DMS79 treated with DMSO at 0.1 percent for 48 hours (cell line): ENCODE data around the gene SEMA4D.

Experiments used
- DNase-seq: peaks from one replicate; lab custom pipeline; 2025; lab: John Stamatoyannopoulos, UW

SEMA4D gene

DNA sequence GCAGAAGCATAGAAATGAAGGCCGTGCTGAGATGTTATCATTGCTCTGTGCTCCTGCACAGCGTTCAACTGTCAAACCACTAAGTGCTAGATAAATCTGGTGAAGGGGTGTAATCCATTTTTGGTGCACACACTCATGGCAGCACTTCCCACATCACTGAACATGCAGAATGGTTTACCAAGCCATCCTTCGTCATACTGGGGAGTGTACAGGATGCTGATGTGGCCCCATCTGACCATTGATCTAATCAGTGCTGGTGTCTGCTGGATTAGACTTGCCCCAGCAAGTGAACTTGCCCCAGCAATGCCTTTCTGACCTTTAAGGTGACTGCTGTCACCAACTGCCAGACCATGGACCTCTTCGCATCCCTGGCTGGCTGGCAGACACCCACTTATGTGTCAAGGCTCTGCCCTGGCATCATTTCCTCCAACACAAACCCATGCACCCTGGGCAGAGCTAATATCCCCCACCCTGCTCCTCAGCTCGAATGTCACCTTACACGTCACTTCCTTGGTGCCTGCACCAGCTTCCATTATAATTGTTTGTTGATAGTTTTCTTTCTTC, 4.2 kb upstream of the SEMA4D start:
- DNase-seq: no peak

DNA sequence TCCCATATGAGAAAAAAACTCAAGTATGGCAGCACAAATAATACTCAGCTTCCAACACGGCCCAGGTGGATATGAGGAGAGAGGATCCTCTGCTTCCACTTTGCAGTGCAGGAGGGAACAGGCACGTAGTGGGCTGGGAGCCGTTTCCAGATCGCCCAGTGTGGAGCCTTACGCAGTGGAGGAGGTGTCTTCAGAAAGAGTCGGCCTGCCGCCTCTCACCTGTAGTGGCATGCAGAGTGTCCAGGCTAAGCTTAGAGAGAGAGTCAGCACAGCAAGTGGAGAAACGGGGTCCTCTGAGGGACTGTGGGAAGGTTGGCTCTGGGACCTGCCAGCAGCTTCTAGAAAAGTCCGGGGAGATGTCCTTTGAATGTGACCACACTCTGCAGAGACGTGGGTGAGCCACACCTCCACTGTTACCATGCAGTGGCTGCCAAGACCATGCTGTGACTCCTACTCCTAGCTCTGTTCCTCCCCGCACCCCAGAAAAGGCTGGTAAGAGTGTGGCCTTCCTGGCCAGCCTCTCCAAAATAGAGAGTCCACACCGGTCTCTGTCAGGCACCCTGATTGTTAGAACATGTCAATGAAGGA, 3.5 kb upstream of the SEMA4D start:
- DNase-seq: no peak

DNA sequence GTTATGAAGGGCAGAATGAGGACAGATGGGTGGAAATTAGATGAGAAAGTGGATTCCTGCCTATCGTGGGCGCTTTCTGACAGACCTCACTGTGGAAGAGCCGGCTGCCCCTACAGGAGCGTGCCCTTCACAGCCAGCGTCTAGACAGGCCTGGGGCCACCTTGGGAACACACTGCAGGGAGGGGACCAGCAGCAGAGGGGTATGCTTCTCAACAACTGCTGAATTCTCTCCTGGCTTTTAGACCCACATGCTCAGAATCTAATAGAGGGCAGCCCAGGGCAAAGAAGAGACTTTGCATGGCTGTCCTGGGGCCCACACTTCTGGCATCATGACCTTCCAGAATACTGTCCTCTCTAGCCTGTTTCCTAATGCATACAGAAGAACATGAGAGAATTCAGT, 2.1 kb upstream of the SEMA4D start:
- DNase-seq: no peak

DNA sequence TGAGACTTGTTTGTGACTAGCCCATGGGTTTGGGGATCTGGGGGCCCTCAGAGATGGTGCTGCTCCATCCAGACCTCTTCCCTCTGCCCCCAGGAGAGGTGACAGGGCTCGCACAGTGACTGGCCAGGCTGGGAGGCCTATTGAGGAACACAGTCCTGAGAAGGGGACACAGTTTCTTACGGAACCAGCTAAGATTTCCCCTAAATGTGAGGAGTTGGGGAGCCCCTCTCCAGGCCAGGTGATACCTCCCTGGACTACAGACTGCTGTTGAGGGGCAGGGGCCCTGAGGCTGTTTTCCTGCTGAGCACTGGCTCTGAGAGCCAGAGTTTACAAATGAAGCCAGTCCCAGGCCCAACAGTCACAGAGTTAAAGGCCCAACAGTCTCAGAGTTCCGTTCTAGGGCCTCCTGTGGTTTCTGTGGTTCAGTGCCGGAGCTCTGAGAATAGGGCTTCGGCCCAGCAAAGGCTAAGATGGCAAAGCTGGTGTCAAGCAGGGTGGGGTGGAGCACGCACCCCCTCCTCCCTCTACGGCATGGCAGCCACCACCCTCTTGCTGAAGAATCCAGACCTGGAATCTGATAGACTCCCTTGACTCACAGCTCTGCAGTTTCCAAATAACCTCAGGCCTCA, 1.1 kb upstream of the SEMA4D start:
- DNase-seq: no peak

DNA sequence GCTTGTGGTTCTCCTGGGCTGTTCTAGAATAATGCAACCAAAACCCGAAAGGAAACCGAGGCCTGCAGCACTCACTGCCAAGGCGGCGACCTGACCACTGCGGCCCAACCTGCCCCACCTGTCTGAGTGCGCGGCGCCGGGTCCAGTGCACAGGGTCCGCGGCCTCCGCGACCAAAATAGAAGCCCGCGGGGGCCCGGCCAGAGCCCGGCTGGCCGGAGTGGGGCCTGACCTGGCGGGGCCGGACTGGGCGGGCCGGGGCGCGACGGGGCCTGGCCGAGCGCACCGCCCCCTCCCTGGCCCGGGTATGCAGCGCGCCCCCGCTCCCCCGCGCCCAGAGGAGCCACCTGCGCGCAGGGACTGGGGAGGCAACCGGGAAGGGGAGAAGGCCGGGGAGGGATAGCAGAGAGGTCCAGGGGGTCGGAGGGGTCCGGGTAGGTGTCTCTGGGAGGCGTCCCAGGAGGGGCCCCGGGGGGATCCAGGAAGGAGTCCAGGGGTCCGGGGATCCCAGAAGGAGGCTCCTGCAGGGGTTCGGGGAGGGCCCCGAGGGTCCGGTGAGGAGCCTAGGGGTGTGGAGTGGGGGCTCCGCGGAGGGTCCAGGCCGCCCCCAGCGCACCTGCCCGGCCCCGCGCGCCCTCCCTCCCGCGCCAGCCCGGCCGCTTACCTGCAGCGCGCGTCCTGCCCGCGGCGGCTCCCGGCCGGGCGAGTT, 503 bp downstream of the SEMA4D start:
- no peak for DNase-seq

DNA sequence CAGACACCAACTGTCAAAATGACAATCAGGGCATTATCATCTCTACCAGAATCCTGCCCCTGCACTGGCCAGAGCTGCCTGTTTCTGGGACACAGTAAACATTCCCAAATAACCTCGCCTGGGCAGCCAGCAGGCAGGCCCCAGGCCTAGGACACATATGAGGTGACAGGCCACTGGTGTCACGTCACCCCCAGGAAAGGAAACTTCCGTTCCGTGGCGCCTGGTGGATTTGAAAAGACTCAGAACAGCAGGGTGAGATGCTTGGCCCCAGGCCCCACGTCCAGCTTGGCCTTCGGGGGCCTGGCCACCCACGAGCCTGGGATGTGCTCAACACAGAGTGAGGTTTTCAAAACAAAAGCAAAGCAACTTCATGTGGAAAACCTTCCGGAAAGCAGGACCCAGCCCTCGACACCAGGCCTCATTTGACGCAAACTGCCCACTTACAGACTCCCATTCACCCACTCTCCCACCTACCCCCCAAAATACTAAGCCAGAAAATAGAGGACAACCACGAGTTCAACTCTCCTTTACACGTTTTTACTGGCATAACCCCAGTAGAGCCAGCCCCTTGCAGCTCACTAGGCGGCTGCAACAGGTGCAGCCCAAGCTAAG, 1.2 kb downstream of the SEMA4D start:
- DNase-seq: no peak

DNA sequence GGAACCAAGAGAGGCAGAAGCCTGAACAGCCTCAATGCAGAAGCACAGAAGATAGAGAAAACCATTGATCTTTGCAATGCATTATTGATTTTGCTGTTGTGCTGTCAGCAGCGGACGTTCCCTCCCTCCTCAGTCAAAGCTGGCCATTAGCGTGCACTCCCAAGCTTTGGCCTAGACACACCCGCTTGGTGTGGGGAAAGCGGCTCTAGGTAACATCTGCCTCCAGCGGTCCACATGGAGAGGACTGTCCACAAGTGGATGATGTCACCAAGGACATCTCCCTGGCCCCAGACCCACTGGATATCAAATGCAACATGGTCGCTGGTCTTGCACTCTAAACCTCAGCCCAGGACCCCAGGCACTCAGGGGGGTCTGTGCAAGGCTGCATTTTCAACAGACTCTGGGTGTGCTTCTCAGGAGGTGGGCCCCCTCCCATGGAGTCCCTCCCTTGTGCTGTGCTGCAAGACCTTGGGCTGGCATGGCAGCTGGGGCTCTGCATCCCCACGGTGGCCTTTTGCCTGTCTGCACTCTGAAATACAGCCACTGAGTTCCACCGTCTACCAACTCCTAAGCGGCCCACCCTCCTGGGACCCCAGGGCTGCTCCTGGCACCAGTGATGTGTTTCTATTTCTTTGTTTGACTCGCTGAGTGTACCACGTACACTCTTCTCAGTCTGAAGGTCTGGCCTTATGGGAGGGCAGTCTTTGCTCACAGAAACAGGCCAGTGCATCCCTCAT, 1.9 kb downstream of the SEMA4D start:
- DNase-seq: no peak

DNA sequence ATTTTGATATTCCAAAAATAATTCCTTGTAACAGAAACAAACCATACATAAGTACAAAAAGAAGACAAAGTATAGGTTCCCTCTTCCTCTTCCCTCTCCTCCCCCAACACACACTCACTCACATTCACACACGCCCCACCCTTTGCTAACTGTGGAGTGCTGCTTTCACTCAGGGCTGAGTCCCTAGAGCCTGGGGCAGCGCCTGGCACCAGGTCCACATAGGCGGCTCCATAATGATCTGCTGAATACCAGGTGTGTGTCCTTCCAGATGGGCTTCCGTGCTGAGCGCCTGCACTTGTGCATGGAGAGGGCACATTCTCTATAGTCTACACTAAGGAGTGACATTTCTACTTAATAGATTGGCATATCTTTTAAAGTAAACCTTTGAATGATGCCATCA, 3.7 kb downstream of the SEMA4D start:
- DNase-seq: no peak

DNA sequence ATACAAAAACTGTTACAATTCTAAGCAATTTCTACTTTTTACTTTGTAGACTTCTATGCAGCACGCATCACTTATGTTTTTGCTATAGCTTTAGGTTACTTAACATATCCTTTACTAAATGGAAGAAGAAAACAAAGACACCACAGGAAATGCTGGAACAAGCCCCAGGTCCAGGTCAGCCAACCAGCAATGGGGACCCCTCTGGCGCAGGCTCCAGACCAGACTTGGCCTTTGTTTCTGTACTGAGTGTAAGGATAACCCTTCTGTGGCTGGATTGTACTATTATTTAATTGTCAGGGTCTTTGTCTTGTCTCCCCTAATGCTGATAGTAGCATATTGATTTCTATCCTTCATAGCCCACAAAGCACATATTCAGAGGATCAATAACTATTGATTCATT, 4.2 kb downstream of the SEMA4D start:
- DNase-seq: no peak

DNA sequence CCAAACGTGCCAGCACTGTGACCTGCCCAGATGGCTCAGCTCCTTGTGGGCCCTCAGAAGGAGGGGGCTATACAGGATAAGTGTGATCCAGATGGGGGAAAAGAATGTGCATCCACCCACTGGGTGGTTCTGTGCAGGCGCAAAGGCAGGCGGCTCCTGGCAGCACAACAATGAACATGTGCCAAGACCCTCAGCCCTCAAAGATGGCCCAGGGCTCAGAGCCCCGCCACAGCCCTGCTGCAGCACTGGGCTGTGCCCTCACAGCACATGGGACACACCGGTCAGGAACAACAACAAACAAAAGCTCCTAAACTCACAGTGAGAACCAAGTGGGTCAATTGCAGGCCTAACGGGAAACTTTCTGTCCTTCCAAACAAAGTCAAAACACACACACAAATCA, 4.7 kb downstream of the SEMA4D start:
- DNase-seq: no peak

DNA sequence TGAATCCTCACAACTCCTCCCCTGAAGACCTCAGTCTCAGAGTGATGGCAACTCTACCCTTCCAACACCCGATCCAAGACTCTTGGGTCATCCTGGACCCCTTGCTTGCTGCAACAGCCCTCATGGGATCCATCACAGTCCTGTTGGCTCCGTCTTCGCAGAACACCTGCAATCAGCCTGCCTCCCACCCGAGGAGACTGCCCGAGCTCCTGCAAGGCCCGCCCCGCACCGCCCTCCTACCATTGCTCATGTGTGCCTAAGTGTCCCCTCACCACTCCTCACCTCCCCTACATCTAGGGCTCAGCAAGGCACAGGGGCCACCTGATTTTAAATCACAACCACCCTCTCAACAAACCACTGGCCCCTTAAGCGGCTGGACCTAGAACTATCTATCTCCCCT, 5.3 kb downstream of the SEMA4D start:
- no peak for DNase-seq

DNA sequence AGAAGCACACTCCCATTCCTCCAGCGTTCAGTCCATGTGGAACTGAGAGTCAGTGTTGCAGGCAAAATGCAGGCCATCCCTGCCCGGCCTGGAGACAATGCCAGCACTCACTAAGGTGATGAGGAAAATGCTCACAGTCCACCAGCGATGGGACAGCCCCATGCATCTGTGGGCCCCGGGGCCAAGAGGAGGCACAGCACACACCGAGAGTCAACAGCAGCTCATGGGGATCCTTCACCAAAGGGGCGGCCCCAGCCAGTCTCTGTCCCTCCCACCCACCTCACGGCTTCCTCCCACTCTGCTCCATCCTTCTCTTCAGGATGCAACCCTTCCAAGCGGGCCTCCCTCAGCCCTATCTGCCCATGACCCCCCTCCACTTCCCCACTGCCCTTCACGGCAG, 6.2 kb downstream of the SEMA4D start:
- no peak for DNase-seq

DNA sequence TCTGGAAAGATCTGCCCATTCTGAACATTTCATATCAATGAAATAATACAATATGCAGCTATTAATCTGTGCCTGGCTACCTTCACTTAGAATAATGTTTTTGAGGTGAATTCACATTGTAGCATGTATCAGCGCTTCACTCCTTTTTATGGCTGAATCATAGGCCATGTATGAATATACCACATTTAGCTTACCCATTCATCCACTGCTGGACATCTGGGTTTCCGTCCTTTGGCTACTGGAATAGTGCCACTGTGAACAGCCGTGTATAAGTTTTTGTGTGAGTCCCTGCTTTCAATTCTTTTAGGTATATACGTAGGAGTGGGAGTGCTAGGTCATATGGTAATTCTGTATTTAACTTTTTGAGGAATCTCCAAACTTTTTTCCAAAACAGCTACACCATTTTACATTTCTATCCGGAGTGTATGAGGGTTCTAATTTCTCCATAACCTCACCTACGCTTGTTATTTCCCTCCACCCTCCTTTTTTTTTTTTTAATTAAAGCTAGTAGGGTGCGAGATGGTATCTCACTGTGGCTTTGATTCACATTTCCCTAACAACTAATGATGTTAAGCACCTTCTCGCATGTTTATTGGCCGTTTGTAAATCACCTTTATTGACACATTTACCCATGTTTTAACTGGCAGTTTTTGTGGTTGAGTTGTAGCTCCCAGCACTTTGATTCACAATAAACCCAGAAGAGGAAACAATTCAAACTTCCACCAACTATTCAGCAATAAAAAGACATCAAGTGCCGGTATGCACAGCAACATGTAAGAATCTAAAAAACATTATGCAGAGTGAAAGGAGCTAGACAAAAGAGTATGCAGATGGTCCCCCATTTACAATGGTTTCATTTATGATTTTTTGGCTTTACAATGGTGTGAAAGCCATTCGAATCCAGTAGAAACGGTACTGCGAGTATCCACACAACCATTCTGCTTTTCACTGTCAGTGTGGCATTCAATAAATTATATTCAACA, 8.1 kb downstream of the SEMA4D start:
- no peak for DNase-seq

DNA sequence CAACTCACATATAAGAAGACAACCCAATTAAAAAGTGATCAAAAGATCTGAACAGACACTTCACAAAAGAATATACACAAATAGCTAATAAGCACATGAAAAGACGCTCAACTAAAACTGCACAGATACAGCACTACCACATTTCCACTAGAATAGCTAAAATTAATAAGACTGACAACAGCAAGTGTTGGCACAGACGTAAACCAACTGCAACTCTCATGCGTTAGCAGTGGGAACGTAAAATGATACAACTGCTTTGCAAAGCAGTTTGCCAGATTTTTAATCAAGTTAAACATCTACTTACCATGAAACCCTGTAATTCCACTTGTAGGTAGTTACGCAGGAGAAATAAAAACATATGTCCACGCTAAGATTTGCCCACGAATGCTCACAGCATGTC, 9.0 kb downstream of the SEMA4D start:
- no peak for DNase-seq

DNA sequence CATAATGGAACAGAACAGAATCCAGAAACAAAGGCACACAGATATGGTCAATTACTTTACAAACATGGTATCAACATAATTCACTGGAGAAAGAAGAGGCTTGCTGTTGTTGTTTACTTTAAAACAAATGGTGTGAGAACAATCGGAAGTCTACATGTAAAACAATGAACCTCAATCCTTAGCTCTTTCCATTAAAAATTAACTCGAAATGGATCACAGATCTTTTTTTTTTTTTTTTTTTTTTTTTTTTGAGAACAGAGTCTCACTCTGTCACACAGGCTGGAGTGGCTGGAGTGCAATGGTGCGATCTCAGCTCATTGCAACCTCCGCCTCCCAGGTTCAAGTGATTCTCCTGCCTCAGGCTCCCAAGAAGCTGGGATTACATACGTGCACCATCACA, 9.8 kb downstream of the SEMA4D start:
- DNase-seq: no peak

DNA sequence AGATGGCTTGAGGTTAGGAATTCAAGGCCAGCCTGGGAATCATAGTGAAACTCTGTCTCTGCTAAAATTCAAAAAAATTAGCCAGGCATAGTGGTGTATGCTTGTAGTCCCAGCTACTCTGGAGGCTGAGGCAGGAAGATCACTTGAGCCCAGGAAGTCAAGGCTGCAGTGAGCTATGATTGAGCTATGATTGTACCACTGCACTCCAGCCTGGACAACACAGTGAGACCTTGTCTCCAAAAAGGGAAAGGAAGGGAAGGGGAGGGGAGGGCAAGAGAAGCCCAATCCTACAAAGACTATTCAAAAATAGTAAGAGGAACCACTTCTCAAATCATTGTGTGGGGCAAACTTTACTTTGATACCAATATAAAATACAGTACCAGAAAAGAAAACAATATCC, 11.2 kb downstream of the SEMA4D start:
- no peak for DNase-seq

DNA sequence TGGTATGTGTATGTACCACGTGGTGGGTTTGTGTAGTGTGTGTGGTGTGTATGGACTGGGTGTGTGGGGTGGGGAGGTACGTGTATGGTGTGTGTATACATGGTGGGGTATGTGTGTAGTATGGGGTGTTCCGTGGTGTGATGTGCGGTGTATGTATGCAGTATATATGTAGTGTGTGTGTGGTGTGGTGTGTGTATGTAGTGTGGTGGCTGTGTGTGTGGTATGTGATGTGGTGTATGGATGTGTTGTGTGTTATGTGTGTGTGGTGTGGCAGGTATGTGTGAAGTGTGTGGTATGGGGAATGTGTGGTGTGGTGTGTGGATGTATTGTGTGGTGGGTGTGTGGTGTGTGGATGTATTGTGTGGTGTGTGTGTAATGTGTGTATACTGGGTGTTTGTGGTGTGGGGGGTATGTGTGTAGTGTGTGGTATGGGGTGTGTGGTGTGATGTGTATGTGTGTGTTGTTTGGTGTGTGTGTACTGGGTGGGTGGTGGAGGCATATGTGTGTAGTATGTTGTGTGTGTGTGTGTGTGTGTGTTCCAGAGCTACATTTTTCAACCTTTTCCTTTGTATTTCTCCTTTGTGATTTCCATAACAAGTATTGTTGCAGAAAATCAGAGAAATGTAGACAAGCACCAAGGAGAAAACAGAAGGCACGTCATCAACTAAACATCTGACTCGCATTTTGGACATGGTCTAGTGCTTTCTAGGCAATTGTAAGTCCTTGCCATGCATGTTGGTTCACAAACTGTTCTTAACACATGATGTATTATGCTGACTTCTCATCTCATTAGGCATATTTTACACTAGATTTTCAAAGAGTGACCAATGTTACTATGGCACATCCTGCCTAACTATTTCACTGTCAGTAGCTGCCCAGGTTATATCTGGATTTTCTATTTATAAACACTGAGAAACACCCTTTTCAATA, 13.2 kb downstream of the SEMA4D start:
- no peak for DNase-seq

DNA sequence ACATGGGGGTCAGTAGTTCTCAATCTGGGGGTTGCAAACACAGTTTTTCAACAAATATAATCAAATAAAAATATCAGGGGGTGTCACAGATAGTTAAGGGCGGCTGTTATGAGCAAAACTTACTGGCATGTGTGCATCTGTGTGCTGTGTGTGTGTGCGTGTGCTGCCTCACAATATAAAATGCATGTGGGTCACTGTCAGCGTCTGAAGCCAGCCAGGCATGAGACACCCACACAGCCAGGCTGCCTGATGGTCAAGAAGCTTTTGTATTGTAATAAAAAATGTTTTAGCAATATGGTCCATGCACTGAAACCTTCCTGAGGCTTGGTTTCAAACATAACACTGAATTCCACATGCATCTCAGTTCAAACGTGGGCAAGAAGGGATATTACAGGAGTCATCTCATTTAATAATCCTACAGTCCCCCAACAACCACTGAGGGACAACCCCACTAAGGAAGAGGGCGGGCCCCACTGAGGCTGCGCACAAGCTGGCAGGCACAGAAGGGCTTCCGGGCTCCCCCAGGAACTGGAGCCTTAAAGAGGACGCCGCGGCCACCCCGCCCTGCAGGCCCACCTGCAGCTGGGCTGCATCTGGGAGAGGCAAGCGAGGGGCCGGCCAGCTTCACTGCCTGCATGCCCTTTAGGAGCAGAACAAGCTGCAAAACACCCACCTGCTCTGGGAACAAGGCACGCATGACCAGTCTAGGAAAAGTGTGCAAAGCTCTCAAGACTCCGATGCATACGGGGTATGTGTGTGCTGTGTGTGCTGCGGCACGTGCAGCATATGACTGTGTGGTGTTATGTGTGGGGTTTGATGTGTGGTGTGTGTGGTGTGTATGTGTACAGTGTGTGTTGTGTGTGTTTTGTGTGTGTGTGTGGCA, 14.1 kb downstream of the SEMA4D start:
- DNase-seq: no peak

DNA sequence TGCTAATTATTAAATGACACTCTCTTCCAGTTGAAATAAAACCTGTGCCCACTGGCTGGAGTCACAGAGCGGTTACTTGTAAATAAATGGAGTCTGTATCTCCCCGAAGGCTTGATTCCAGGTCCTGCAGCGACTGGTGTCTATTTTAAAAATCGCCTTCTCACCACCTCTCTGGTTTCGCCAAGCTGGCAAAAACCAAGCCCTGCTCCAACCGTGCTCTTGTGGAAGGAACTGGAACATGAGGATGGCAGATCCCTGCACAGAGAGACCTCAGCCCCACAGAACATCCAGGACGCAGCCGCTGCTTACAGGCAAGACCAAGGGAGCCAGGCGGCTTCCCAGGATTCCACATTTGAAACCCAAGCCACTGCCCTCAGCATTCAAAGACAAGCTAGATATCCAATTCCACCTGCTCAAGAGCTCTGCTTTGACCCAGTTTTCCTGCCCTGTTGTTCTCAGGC, 15.0 kb downstream of the SEMA4D start:
- no peak for DNase-seq
